Calu3 (cell line): ENCODE results near the gene YTHDC2. TPM values are rescaled to one million over a fixed set of nuclear protein-coding genes. Genes with fewer than 3 reads are reported as not detected.

ENCODE experiments used
- BruUV-seq: library from RNA; stranded (reverse); fragments of 400-500 nt; replicated peaks from 2 replicates; lab custom pipeline; 2021; lab: Mats Ljungman, UMichigan
- CTCF ChIA-PET: fragments of 300-600 bp; sonication (Branson Sonifier 250); formaldehyde crosslinking; loops from one replicate; lab custom pipeline; 2022; ENCODE audit warnings: antibody characterized with exemption; lab: Charles Lee
- DNase-seq: peaks from one replicate; pipeline ENCODE4 v3.0.0; 2022
- H3K27ac Mint-ChIP-seq: one replicate; pipeline ENCODE4 v1.8.0; 2022; ENCODE audit warnings: mixed read lengths; ENCODE audit not compliant: unreplicated experiment
- H3K27me3 Mint-ChIP-seq: one replicate; pipeline ENCODE4 v1.8.0; 2022; ENCODE audit warnings: mixed read lengths; ENCODE audit not compliant: unreplicated experiment
- H3K36me3 Mint-ChIP-seq: one replicate; pipeline ENCODE4 v1.8.0; 2022; ENCODE audit warnings: mild to moderate bottlenecking, moderate library complexity, mixed read lengths; ENCODE audit not compliant: insufficient read depth, unreplicated experiment
- H3K4me1 Mint-ChIP-seq: one replicate; pipeline ENCODE4 v1.8.0; 2022; ENCODE audit warnings: mild to moderate bottlenecking, low read depth, mixed read lengths; ENCODE audit not compliant: unreplicated experiment
- H3K4me3 Mint-ChIP-seq: one replicate; pipeline ENCODE4 v1.8.0; 2022; ENCODE audit warnings: mild to moderate bottlenecking, low read depth, moderate library complexity, mixed read lengths; ENCODE audit not compliant: unreplicated experiment
- H3K9me3 Mint-ChIP-seq: one replicate; pipeline ENCODE4 v1.8.0; 2022; ENCODE audit warnings: low read depth, mixed read lengths; ENCODE audit not compliant: unreplicated experiment
- intact Hi-C: fragments of 100-400 bp; cut with micrococcal nuclease; formaldehyde crosslinking; loops from one replicate; pipeline ENCODE4 v1.10.0; 2022; ENCODE audit not compliant: unreplicated experiment
- total RNA-seq: library from RNA; stranded (reverse); gene quantifications from 2 replicates; pipeline ENCODE4 v1.2.3, GENCODE V29; 2022
- TF ChIP-seq, protein P1 (sequence below): fragments of 200-600 bp; IDR thresholded peaks from one replicate; pipeline ENCODE4 v1.8.0; 2022; ENCODE audit warnings: antibody characterized with exemption; ENCODE audit not compliant: unreplicated experiment

The YTHDC2 gene
- total RNA-seq, 1 experiment from 2014 or later, result 31.8 TPM

DNA sequence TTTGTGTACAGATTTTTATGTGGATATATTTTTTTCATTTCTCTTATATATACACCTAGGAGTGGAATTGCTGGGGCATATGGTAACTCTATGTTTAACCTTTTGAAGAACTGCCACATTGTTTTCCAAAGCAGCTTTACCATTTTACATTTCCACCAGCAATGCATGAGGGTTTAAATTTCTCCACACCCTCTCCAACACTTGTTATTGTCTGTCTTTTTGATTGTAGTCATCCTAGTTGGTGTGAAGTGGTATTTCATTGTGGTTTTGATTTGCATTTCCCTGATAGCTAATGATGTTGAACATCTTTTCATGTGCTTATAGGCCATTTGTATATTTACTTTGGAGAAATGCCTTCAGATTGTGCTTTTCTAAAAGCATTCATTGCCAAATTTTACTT is 39.1 kb downstream of the YTHDC2 start:
- TF ChIP-seq, protein P1, sequence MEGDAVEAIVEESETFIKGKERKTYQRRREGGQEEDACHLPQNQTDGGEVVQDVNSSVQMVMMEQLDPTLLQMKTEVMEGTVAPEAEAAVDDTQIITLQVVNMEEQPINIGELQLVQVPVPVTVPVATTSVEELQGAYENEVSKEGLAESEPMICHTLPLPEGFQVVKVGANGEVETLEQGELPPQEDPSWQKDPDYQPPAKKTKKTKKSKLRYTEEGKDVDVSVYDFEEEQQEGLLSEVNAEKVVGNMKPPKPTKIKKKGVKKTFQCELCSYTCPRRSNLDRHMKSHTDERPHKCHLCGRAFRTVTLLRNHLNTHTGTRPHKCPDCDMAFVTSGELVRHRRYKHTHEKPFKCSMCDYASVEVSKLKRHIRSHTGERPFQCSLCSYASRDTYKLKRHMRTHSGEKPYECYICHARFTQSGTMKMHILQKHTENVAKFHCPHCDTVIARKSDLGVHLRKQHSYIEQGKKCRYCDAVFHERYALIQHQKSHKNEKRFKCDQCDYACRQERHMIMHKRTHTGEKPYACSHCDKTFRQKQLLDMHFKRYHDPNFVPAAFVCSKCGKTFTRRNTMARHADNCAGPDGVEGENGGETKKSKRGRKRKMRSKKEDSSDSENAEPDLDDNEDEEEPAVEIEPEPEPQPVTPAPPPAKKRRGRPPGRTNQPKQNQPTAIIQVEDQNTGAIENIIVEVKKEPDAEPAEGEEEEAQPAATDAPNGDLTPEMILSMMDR, result no peak
- no peaks in the 10 kb centered on the region for H3K27me3 Mint-ChIP-seq
- intact Hi-C loops, result no loop called here
- CTCF ChIA-PET, result no interaction called here
- no peaks in the 10 kb centered on the region for H3K4me1 Mint-ChIP-seq
- H3K9me3 Mint-ChIP-seq, result no peaks in the 10 kb centered on the region
- no peaks in the 10 kb centered on the region for H3K36me3 Mint-ChIP-seq
- no peak for DNase-seq
- no peak overlapping the region for H3K4me3 Mint-ChIP-seq
- no peak overlapping the region for H3K27ac Mint-ChIP-seq
- BruUV-seq, result no TSS peak

DNA sequence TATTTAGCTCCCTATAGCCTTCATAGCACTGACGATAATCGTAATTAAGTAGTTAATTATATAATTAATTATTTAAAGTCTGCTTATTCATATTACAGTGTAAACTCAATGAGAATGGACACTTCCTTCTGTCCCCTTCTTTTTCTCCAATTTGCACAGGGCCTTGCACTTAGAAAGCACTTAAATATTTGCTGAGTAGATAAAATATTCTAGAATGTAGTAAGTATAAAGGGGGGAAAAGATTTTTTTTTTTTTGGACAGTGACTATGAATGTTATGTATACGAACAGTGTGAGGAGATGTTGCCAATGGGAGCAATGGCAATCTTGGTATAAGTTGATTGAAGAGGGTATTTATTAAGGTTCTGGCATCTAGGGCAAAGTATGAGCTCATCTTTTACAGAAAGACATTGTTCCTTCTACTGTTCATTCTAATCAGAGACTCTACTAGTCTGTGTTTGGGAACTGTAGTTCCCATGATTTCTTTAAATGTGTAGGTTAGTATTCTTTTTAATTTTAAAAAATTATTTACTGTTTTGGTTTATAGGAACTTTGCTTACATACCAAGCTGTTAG is 49.4 kb downstream of the YTHDC2 start:
- DNase-seq, result no peak
- H3K9me3 Mint-ChIP-seq, result no peaks in the 10 kb centered on the region
- H3K27me3 Mint-ChIP-seq, result no peaks in the 10 kb centered on the region
- TF ChIP-seq, protein P1, result no peak
- H3K36me3 Mint-ChIP-seq, result peaks cover 4% of the 10 kb centered on the region
- H3K27ac Mint-ChIP-seq, result no peak overlapping the region
- no peaks in the 10 kb centered on the region for H3K4me1 Mint-ChIP-seq
- BruUV-seq, result no TSS peak
- no peak overlapping the region for H3K4me3 Mint-ChIP-seq
- CTCF ChIA-PET, result interaction anchor here (0.7 kb wide), 1 partner anchor 45 kb away, joined by 3 read pairs; no protein-coding TSS in a partner anchor
- intact Hi-C loops, result no loop called here

DNA sequence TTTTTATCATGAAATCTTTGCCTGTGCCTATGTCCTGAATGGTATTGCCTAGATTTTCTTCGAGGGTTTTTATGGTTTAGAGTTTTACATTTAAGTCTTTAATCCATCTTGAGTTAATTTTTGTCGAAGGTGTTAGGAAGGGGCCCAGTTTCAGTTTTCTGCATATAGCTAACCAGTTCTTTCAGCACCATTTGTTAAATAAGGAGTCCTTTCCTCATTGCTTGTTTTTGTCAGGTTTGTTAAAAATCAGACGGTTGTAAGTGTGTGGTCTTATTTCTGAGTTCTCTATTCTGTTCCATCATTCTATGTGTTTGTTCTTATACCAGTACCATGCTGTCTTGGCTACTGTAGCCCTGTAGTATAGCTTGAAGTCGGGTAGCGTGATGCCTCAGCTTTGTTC is 55.9 kb downstream of the YTHDC2 start:
- TF ChIP-seq, protein P1, result no peak
- intact Hi-C loops, result no loop called here
- peaks cover 15% of the 10 kb centered on the region for H3K36me3 Mint-ChIP-seq
- H3K9me3 Mint-ChIP-seq, result peaks cover 4% of the 10 kb centered on the region
- H3K4me1 Mint-ChIP-seq, result no peaks in the 10 kb centered on the region
- H3K4me3 Mint-ChIP-seq, result no peak overlapping the region
- H3K27ac Mint-ChIP-seq, result no peak overlapping the region
- no TSS peak for BruUV-seq
- CTCF ChIA-PET, result no interaction called here
- no peaks in the 10 kb centered on the region for H3K27me3 Mint-ChIP-seq
- DNase-seq, result no peak

DNA sequence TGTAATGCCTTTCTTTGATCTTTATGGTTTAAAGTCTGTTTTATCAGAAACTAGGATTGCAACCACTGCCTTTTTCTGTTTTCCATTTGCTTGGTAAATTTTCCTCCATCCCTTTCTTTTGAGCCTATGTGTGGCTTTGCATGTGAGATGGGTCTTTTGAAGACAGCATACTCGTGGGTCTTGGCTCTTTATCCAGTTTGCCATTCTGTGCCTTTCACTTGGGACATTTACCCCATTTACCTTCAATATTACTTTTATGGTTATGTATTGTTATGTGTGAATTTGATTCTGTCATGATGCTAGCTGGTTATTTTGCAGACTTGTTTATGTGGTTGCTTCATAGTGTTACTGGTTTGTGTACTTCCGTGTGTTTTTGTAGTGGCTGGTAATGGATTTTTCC is 59.2 kb downstream of the YTHDC2 start:
- no TSS peak for BruUV-seq
- Mint-ChIP-seq H3K36me3 (peaks cover 11% of the 10 kb centered on the region), H3K27ac (no peak overlapping the region), H3K9me3 (peaks cover 4% of the 10 kb centered on the region), H3K4me3 (no peak overlapping the region), H3K4me1 (no peaks in the 10 kb centered on the region), H3K27me3 (no peaks in the 10 kb centered on the region)
- intact Hi-C loops, result no loop called here
- TF ChIP-seq, protein P1, result no peak
- CTCF ChIA-PET, result no interaction called here
- DNase-seq, result no peak
